Spleen (tissue), 7 donors: ENCODE data around the gene IGSF6.

Experiments
- POLR2A ChIP-seq, 3 donors: fragments of 450-650 bp; IDR thresholded peaks; one replicate each; pipeline ENCODE4 v1.5.1; 2017; ENCODE audit warnings: antibody characterized with exemption in 3 of 3, mild to moderate bottlenecking in 1 of 3
- TF ChIP-seq, protein P1 (sequence below), 11 experiments: fragments of 200-600 bp in 7 of 11; fragments of 450-650 bp in 4 of 11; sonication (generic) in 4 of 11; IDR thresholded peaks in 8 of 11; conservative IDR thresholded peaks in 3 of 11; 1 replicate in 7 of 11; 2 replicates in 4 of 11; pipeline versions ENCODE4 v1.4.0 to v1.8.0; 2016 to 2021; ENCODE audit warnings: antibody characterized with exemption in 11 of 11, inconsistent platforms in 4 of 11, mild to moderate bottlenecking in 1 of 11
- donor health status: DM: no; HTN: no; CAD: no; lungs with moderate emphysema.
- donor health status: DM: no; HTN: no; CAD: no.
- donor health status: DM: no; HTN: no; CAD: no.

DNA sequence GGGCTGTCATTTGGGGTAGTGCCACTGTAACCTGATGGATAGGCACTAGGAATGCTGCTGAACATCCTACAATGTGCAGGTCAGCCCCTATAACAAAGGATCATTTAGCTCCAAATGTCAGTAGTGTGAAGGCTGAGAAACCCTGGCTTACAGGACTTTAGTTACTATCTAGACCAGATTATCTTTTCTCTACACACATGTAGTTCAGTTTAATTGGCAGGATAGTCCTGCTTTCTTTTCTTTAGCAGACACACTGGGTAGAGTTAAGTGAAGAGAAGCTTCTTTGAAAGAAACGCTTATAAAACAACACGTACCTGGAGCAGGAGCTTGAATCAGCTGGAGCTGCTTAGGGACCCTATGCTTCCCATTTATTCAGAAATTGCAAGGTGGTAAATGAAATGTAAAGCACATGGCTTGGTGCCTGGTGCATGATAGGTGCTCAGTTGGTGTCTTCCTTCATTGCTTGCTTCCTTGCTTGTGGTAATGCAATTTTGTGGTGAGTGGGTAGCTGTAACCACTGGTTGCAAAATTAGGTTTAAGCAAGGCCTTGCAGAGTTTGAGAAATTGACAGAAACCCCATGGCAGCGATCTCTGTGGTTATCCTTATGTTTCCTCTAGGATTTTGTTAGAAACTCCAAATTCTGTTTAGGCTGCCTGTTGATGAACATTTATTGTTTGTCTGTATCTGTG lies 43.6 kb downstream of the IGSF6 start:
- TF ChIP-seq, protein P1, sequence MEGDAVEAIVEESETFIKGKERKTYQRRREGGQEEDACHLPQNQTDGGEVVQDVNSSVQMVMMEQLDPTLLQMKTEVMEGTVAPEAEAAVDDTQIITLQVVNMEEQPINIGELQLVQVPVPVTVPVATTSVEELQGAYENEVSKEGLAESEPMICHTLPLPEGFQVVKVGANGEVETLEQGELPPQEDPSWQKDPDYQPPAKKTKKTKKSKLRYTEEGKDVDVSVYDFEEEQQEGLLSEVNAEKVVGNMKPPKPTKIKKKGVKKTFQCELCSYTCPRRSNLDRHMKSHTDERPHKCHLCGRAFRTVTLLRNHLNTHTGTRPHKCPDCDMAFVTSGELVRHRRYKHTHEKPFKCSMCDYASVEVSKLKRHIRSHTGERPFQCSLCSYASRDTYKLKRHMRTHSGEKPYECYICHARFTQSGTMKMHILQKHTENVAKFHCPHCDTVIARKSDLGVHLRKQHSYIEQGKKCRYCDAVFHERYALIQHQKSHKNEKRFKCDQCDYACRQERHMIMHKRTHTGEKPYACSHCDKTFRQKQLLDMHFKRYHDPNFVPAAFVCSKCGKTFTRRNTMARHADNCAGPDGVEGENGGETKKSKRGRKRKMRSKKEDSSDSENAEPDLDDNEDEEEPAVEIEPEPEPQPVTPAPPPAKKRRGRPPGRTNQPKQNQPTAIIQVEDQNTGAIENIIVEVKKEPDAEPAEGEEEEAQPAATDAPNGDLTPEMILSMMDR (IDR thresholded peaks at IDR 0.05 in 8 of 11, conservative IDR thresholded peaks at IDR 0.05 in 3 of 11): no peak
- no peak for TF ChIP-seq POLR2A (IDR thresholded peaks at IDR 0.05)
